PC-9 (cell line): ENCODE data around the gene KLF13. TPM values are rescaled to one million over a fixed set of nuclear protein-coding genes. Genes with fewer than 3 reads are reported as not detected.

Experiments
- BruUV-seq: library from RNA; stranded (reverse); fragments of 400-500 nt; replicated peaks from 2 replicates; lab custom pipeline; 2021; lab: Mats Ljungman, UMichigan
- CTCF ChIA-PET: fragments of 300-600 bp; sonication (Branson Sonifier 250); formaldehyde crosslinking; loops from one replicate; lab custom pipeline; 2022; ENCODE audit warnings: antibody characterized with exemption; lab: Charles Lee
- POLR2A ChIA-PET: fragments of 300-600 bp; sonication (Branson Sonifier 250); formaldehyde crosslinking; loops from one replicate; lab custom pipeline; 2022; ENCODE audit warnings: antibody characterized with exemption; ENCODE audit not compliant: unreplicated experiment; lab: Charles Lee
- DNase-seq, 2 experiments: peaks; one replicate each; pipeline versions ENCODE4 v3.0.0 to v3.0.0-alpha.2; 2015 to 2022; ENCODE audit warnings: mixed read lengths in 1 of 2
- H2AFZ ChIP-seq: fragments of 200-600 bp; sonication (generic); 2 replicates; pipeline ENCODE4 v1.8.1; 2017; ENCODE audit warnings: antibody characterized with exemption
- H3F3A ChIP-seq: fragments of 200-600 bp; sonication (generic); 2 replicates; pipeline ENCODE4 v1.8.1; 2017; ENCODE audit warnings: antibody characterized with exemption, mild to moderate bottlenecking, low read depth; ENCODE audit not compliant: insufficient read depth
- H3K27ac ChIP-seq: fragments of 200-600 bp; sonication (generic); 2 replicates; pipeline ENCODE4 v1.6.1; 2016; ENCODE audit warnings: mixed run types
- H3K27me3 ChIP-seq: fragments of 200-600 bp; sonication (generic); 2 replicates; pipeline ENCODE4 v1.6.1; 2016; ENCODE audit warnings: low read depth, mixed run types; ENCODE audit not compliant: insufficient read depth
- H3K36me3 ChIP-seq: fragments of 200-600 bp; sonication (generic); 2 replicates; pipeline ENCODE4 v1.6.1; 2016; ENCODE audit warnings: low read depth, mixed run types
- H3K4me1 ChIP-seq: fragments of 200-600 bp; sonication (generic); replicated peaks from 2 replicates; pipeline ENCODE4 v1.6.1; 2016; ENCODE audit warnings: mixed run types; ENCODE audit not compliant: insufficient read depth
- H3K4me2 ChIP-seq: fragments of 200-600 bp; sonication (generic); 2 replicates; pipeline ENCODE4 v1.6.1; 2017; ENCODE audit warnings: mixed run types
- H3K4me3 ChIP-seq: fragments of 200-600 bp; sonication (generic); 2 replicates; pipeline ENCODE4 v1.6.1; 2016; ENCODE audit warnings: mixed run types
- H3K79me2 ChIP-seq: fragments of 200-600 bp; sonication (generic); 2 replicates; pipeline ENCODE4 v1.6.1; 2017; ENCODE audit warnings: low read depth, mixed run types
- H3K9me2 ChIP-seq: fragments of 200-600 bp; sonication (generic); 2 replicates; pipeline ENCODE4 v1.8.1; 2017; ENCODE audit warnings: mild to moderate bottlenecking; ENCODE audit not compliant: insufficient read depth
- H3K9me3 ChIP-seq: fragments of 200-600 bp; sonication (generic); 2 replicates; pipeline ENCODE4 v1.8.1; 2016; ENCODE audit warnings: low read depth; ENCODE audit not compliant: insufficient read depth
- H4K20me1 ChIP-seq: fragments of 200-600 bp; sonication (generic); 2 replicates; pipeline ENCODE4 v1.8.1; 2017; ENCODE audit not compliant: insufficient read depth
- CTCF ChIP-seq: fragments of 200-600 bp; sonication (generic); conservative IDR thresholded peaks from 2 replicates; pipeline ENCODE4 v1.6.1; 2017; ENCODE audit warnings: mixed run types, antibody characterized with exemption, mild to moderate bottlenecking, moderate library complexity
- EZH2 ChIP-seq: fragments of 200-600 bp; sonication (generic); IDR thresholded peaks from 2 replicates; pipeline ENCODE4 v1.8.0; 2017; ENCODE audit warnings: antibody characterized with exemption, low read depth
- intact Hi-C: fragments of 100-400 bp; cut with micrococcal nuclease; formaldehyde crosslinking; loops from one replicate; pipeline ENCODE4 v1.10.0; 2022; ENCODE audit not compliant: unreplicated experiment
- total RNA-seq: library from RNA; stranded (reverse); gene quantifications from 2 replicates; pipeline ENCODE4 v1.2.3, GENCODE V29; 2021

Gene KLF13
- total RNA-seq, 1 experiment from 2014 or later, result 3.4 TPM

DNA sequence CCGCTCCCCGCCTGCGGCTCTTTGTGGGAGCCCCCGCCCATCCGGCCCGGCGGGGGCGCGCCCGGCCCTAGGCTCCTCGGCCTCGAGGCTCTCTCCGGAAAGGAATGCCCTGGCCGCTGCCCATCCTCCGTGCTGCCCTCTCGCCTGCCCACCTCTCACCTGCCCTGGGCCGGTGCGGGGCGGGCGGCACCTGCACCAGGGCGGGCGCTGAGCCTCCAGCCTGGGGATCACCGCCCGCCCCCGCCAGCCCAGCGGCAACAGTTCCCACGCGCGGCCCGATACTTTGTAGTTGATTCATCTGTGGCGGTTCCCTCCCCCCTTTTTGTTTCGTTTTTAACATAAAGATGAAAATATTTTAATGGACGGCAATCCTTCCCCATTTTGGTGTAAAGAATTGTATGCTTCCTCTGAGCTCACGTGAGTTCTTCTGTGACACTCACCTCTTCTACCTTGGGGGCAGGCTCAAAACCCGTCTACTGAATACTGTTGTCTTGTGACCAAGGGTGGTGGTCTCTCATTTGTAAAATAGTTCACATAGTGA, 1.9 kb downstream of the KLF13 start:
- no peak overlapping the region for H2AFZ ChIP-seq
- BruUV-seq, result TSS peak; percentile 54
- ChIA-PET CTCF (no interaction called here), POLR2A (no interaction called here)
- H3K79me2 ChIP-seq, result no peaks in the 10 kb centered on the region
- no peaks in the 10 kb centered on the region for H4K20me1 ChIP-seq
- H3K9me2 ChIP-seq, result no peaks in the 10 kb centered on the region
- H3K4me1 ChIP-seq, result no peaks in the 10 kb centered on the region
- intact Hi-C loops, result loop anchor here (2.0 to 5.0 kb wide), 2 partner anchors 68 to 336 kb away; partner anchors contain the start of gene MTMR10
- no peak overlapping the region for H3K4me3 ChIP-seq
- no peaks in the 10 kb centered on the region for H3F3A ChIP-seq
- TF ChIP-seq CTCF (no peak), EZH2 (no peak)
- H3K4me2 ChIP-seq, result no peak overlapping the region
- H3K9me3 ChIP-seq, result no peaks in the 10 kb centered on the region
- no peaks in the 10 kb centered on the region for H3K27me3 ChIP-seq
- no peak overlapping the region for H3K27ac ChIP-seq
- H3K36me3 ChIP-seq, result no peaks in the 10 kb centered on the region
- no peak for DNase-seq

DNA sequence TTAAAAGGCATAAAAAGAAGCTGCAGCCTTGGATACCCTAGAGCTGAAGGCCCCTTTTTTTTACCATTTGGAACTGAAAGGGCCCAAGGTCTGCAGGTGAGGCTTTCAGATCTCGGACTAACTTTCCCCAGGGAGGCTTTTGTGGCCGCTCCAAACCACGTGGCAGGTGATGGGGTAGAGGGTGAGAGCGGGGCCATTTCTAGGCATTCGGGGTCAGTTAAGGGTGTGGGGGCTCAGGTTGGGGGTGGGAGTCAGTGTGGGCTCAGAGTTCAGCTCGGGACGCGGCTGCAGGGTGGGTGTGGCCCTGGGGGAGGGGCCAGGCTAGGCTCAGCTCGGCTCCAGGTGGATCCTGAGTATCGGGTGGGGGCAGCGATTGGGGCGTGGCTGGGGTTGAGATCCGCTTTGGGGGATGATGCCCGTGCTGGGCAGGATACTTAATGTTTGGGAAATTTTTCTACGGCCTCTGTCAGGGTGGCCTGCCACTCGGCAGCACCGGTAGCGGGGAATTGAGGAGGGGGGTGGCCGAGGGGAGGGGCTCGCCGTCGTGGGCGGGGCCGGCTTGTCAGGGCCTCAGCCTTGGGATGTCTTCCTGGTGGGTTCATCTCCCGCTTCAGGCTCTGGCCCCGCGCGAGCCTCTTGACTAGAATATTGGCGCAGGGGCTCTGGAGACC, 2.5 kb downstream of the KLF13 start:
- Histone ChIP-seq H3K9me3 (no peaks in the 10 kb centered on the region), H3K9me2 (no peaks in the 10 kb centered on the region), H2AFZ (no peak overlapping the region), H3K4me1 (no peaks in the 10 kb centered on the region), H3K4me3 (no peak overlapping the region), H3K27me3 (no peaks in the 10 kb centered on the region), H3K27ac (no peak overlapping the region), H3K4me2 (no peak overlapping the region), H3F3A (no peaks in the 10 kb centered on the region), H3K36me3 (no peaks in the 10 kb centered on the region), H4K20me1 (no peaks in the 10 kb centered on the region), H3K79me2 (no peaks in the 10 kb centered on the region)
- DNase-seq, result no peak
- no TSS peak for BruUV-seq
- CTCF ChIA-PET, result no interaction called here
- POLR2A ChIA-PET, result no interaction called here
- intact Hi-C loops, result loop anchor here (2.0 to 5.0 kb wide), 2 partner anchors 68 to 337 kb away; partner anchors contain the start of gene MTMR10
- TF ChIP-seq EZH2 (no peak), CTCF (no peak)

GRCh38 chr15:31329640-31330010, 3.0 kb downstream of the KLF13 start:
- Histone ChIP-seq H3K4me1 (no peaks in the 10 kb centered on the region), H3K4me2 (no peak overlapping the region), H3K27ac (no peak overlapping the region), H4K20me1 (no peaks in the 10 kb centered on the region), H3K4me3 (no peak overlapping the region), H3K27me3 (0 out of 2 replicates have a peak, but pooled peaks cover under 1% of the 10 kb centered on the region), H3K79me2 (no peaks in the 10 kb centered on the region), H3F3A (no peaks in the 10 kb centered on the region), H3K9me2 (no peaks in the 10 kb centered on the region), H2AFZ (no peak overlapping the region), H3K9me3 (no peaks in the 10 kb centered on the region), H3K36me3 (no peaks in the 10 kb centered on the region)
- BruUV-seq, result no TSS peak
- ChIA-PET POLR2A (no interaction called here), CTCF (no interaction called here)
- DNase-seq, result no peak
- intact Hi-C loops, result loop anchor here (2.0 to 5.0 kb wide), 2 partner anchors 67 to 337 kb away; partner anchors contain the start of gene MTMR10
- no peak for TF ChIP-seq CTCF
- TF ChIP-seq EZH2, result no peak
